Activated B cell treated with CpG ODN at 0.5 μM for 24 hours (primary cell): ENCODE measurements around the gene BOD1L1. TPM values are rescaled to one million over a fixed set of nuclear protein-coding genes. Genes with fewer than 3 reads are reported as not detected.

ENCODE experiments used
- ATAC-seq: fragments of 200-7000 bp; cut with Tn5 transposase; one replicate; pipeline ENCODE4 v1.10.0; 2021; ENCODE audit warnings: low read depth, mild to moderate bottlenecking, moderate library complexity
- CTCF ChIA-PET: fragments of 350-600 bp; sonication (Branson Sonifier 250); formaldehyde crosslinking; loops from one replicate; lab custom pipeline; 2021; ENCODE audit warnings: antibody characterized with exemption; lab: Charles Lee
- POLR2A ChIA-PET: fragments of 350-600 bp; sonication (Branson Sonifier 250); formaldehyde crosslinking; loops from one replicate; lab custom pipeline; 2021; ENCODE audit warnings: antibody characterized with exemption; lab: Charles Lee
- DNase-seq: peaks from one replicate; pipeline ENCODE4 v3.0.0; 2022
- H3K27ac Mint-ChIP-seq: one replicate; pipeline ENCODE4 v1.8.0; 2020; ENCODE audit warnings: mixed read lengths
- H3K27me3 Mint-ChIP-seq: one replicate; pipeline ENCODE4 v1.8.0; 2021; ENCODE audit warnings: mixed read lengths
- H3K36me3 Mint-ChIP-seq: one replicate; pipeline ENCODE4 v1.8.0; 2021; ENCODE audit warnings: low read depth, mixed read lengths
- H3K4me1 Mint-ChIP-seq: one replicate; pipeline ENCODE4 v1.8.0; 2021; ENCODE audit warnings: mixed read lengths
- H3K4me3 Mint-ChIP-seq: one replicate; pipeline ENCODE4 v1.8.0; 2020; ENCODE audit warnings: mild to moderate bottlenecking, mixed read lengths
- H3K9me3 Mint-ChIP-seq: one replicate; pipeline ENCODE4 v1.8.0; 2020; ENCODE audit warnings: mixed read lengths
- intact Hi-C: fragments of 100-400 bp; cut with micrococcal nuclease; formaldehyde crosslinking; loops from one replicate; pipeline ENCODE4 v1.15.1; 2024
- total RNA-seq: library from RNA; stranded (reverse); gene quantifications from 2 replicates; pipeline ENCODE4 v1.2.3, GENCODE V29; 2022
- TF ChIP-seq, protein P1 (sequence below): fragments of 200-600 bp; IDR thresholded peaks from one replicate; pipeline ENCODE4 v1.8.0; 2022; ENCODE audit warnings: antibody characterized with exemption, mild to moderate bottlenecking

BOD1L1 gene
- total RNA-seq, 1 donor from 2014 or later: 79.3 TPM

DNA sequence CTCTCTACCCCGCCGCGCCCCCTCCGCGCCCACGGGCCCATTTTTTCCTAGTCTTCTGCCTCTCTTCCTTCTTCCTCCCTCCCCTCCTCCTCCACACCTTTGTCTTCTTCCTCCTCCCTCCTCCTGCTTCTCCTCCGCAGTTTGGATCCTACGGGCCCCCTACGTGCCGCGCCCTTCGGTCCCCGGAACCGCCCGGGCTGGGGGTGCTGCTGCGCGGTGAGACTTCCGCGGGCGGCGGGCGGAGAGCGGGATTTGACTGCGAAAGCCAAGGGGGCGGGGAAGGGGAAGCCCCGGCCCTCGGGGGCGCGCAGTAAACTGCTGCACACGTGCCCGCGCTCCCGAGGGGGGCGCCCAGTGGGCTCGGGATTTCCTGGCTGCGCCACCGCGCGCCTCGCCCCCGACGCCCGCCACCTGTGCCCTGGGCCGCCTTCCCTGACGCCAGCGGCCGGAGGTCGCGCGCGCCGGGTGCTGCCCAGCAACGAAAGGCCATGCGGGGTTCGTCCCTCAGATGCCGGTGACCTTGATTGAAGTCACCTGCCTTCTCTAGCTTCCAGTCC lies 80.0 kb downstream of the BOD1L1 start:
- no peaks in the 10 kb centered on the region for H3K36me3 Mint-ChIP-seq
- H3K9me3 Mint-ChIP-seq: peaks cover 6% of the 10 kb centered on the region
- TF ChIP-seq, protein P1, sequence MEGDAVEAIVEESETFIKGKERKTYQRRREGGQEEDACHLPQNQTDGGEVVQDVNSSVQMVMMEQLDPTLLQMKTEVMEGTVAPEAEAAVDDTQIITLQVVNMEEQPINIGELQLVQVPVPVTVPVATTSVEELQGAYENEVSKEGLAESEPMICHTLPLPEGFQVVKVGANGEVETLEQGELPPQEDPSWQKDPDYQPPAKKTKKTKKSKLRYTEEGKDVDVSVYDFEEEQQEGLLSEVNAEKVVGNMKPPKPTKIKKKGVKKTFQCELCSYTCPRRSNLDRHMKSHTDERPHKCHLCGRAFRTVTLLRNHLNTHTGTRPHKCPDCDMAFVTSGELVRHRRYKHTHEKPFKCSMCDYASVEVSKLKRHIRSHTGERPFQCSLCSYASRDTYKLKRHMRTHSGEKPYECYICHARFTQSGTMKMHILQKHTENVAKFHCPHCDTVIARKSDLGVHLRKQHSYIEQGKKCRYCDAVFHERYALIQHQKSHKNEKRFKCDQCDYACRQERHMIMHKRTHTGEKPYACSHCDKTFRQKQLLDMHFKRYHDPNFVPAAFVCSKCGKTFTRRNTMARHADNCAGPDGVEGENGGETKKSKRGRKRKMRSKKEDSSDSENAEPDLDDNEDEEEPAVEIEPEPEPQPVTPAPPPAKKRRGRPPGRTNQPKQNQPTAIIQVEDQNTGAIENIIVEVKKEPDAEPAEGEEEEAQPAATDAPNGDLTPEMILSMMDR: no peak
- no peak overlapping the region for H3K27ac Mint-ChIP-seq
- H3K27me3 Mint-ChIP-seq: peaks cover 56% of the 10 kb centered on the region
- POLR2A ChIA-PET: no interaction called here
- ATAC-seq (peak; percentile 60), DNase-seq (peak; percentile 51)
- H3K4me3 Mint-ChIP-seq: peak overlapping the region; percentile 84
- intact Hi-C loops: loop anchor here (1.0 to 5.0 kb wide), 5 partner anchors 8 to 1455 kb away; partner anchors contain the start of genes BOD1L1 and CPEB2
- peaks cover 37% of the 10 kb centered on the region for H3K4me1 Mint-ChIP-seq
- CTCF ChIA-PET: interaction anchor here (1.2 kb wide), 2 partner anchors 694 to 818 kb away, joined by 3 read pairs; no protein-coding TSS in a partner anchor

- ATAC-seq: peak; percentile 18
- TF ChIP-seq, protein P1: no peak
- H3K27ac Mint-ChIP-seq: peak overlapping the region; percentile 76
- H3K27me3 Mint-ChIP-seq: peaks cover 54% of the 10 kb centered on the region
- intact Hi-C loops: loop anchor here (1.0 to 5.0 kb wide), 6 partner anchors 8 to 1455 kb away; partner anchors contain the start of genes BOD1L1, CPEB2 and RAB28
- peak; percentile 38 for DNase-seq
- ChIA-PET POLR2A (no interaction called here), CTCF (interaction anchor here (1.2 kb wide), 2 partner anchors 694 to 817 kb away, joined by 3 read pairs; no protein-coding TSS in a partner anchor)
- peaks cover 6% of the 10 kb centered on the region for H3K9me3 Mint-ChIP-seq
- no peaks in the 10 kb centered on the region for H3K36me3 Mint-ChIP-seq
- H3K4me3 Mint-ChIP-seq: peak overlapping the region; percentile 84
- peaks cover 37% of the 10 kb centered on the region for H3K4me1 Mint-ChIP-seq
These were observed 80.5 kb downstream of the BOD1L1 start for GRCh38 chr4:13546941-13547484.

GRCh38 chr4:13546142-13546940 lies 81.2 kb downstream of the BOD1L1 start:
- ATAC-seq (no peak), DNase-seq (no peak)
- H3K4me3 Mint-ChIP-seq: peak overlapping the region; percentile 84
- TF ChIP-seq, protein P1: no peak
- CTCF ChIA-PET: interaction anchor here (1.2 kb wide), 2 partner anchors 693 to 816 kb away, joined by 3 read pairs; no protein-coding TSS in a partner anchor
- peaks cover 6% of the 10 kb centered on the region for H3K9me3 Mint-ChIP-seq
- POLR2A ChIA-PET: no interaction called here
- H3K27ac Mint-ChIP-seq: peak overlapping the region; percentile 76
- H3K36me3 Mint-ChIP-seq: no peaks in the 10 kb centered on the region
- peaks cover 41% of the 10 kb centered on the region for H3K4me1 Mint-ChIP-seq
- intact Hi-C loops: loop anchor here (1.0 to 5.0 kb wide), 3 partner anchors 62 to 81 kb away; partner anchors contain the start of genes BOD1L1 and RAB28
- peaks cover 54% of the 10 kb centered on the region for H3K27me3 Mint-ChIP-seq

GRCh38 chr4:13545394-13545808 lies 82.1 kb downstream of the BOD1L1 start:
- TF ChIP-seq, protein P1: no peak
- Mint-ChIP-seq H3K4me1 (peaks cover 47% of the 10 kb centered on the region), H3K9me3 (peaks cover 6% of the 10 kb centered on the region), H3K27me3 (peaks cover 54% of the 10 kb centered on the region), H3K27ac (no peak overlapping the region), H3K4me3 (peak overlapping the region; percentile 80), H3K36me3 (no peaks in the 10 kb centered on the region)
- ChIA-PET POLR2A (no interaction called here), CTCF (no interaction called here)
- DNase-seq (no peak), ATAC-seq (no peak)
- intact Hi-C loops: loop anchor here (5.0 kb wide), 2 partner anchors 67 to 82 kb away; partner anchors contain the start of gene BOD1L1
